ENCODE results near the gene SEMA4A.
"Not testable (repeated sequence)": the region's sequence is repeated elsewhere in the genome, so short reads cannot be mapped to it uniquely, and the experiment has no call there.

The SEMA4A gene

DNA sequence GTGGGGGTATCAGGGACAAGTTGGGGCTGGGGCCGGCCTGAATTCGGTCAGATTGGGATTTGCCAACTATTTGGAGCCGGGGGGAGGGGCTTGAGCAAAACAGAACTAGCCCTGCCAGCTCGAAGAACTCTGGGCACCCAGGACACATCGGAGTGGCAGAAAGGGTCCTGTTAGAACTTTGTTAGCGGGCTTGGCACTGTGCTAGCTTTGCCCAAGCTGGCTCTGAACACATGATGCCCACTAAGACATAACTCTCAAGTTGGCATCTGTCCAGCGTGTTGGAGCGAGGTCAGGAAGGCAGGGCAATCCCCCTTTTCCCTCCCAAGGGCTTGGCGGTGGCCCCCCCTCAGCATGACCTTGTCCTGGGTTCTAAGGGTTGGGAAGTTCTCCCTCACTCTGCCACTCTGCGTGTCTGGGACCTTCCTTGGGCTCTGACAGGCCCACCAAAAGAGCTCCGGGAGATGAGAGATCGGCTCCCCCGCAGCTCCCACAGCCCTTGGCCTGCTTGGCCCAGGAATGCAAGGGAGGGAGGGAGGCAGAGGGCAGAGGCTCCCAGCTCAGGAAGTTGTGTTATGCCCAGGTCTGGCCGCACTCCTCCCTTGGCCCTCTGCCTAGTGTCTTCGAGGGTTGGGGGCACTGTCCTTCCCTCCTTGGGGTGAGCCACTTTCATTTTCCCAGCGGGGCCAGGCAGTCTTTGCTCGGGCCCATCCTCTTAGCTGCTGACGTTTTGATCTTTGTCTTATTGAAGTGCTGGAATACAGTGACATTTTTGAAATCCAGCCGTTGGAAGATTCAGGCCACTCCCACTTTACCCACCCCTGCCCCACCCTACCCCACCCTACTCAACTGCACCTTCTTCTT is 37.6 kb upstream of the SEMA4A start:
- TF ChIP-seq ZNF274 (IDR thresholded peaks at IDR 0.05; ENCODE audit: low read depth, low read length), result no peak
- TF ChIP-seq YY1 (IDR thresholded peaks at IDR 0.05; ENCODE audit: insufficient read depth, insufficient read length), result no peak
- no peak for TF ChIP-seq SUZ12 (IDR thresholded peaks at IDR 0.05; ENCODE audit: extremely low read depth, insufficient read depth, insufficient read length)
- Histone ChIP-seq H3K4me1 (ENCODE audit: insufficient read depth, insufficient read length) (peaks cover 36% of the 10 kb centered on the region), H3K27me3 (ENCODE audit: insufficient read depth, insufficient read length) (no peaks in the 10 kb centered on the region), H3K9ac (ENCODE audit: insufficient read length, low read depth) (peak overlapping the region; percentile 100), H3K9me3 (ENCODE audit: insufficient read depth, low read length) (no peaks in the 10 kb centered on the region), H3K36me3 (ENCODE audit: insufficient read depth, insufficient read length, low read length) (peaks cover 43% of the 10 kb centered on the region), H3K4me3 (ENCODE audit: insufficient read length, low read depth) (peak overlapping the region; percentile 96)
- DNase-seq (ENCODE audit: low read depth, low spot score), result no peak

DNA sequence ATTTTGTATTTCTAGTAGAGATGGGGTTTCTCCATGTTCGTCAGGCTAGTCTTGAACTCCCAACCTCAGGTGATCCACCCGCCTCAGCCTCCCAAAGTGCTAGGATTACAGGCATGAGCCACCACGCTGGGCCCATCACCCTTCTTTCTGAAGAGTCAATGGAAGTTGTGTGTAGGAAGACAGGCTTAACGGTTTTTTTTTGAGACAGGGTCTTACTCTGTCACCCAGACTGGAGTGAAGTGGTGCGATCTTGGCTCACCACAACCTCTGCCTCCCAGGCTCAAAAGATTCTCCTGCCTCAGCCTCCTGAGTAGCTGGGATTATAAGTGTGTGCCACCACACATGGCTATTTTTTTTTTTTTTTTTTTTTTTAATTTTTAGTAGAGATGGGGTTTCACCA is 36.7 kb upstream of the SEMA4A start:
- H3K9me3 ChIP-seq (ENCODE audit: insufficient read depth, low read length); H3K9ac ChIP-seq (ENCODE audit: insufficient read length, low read depth); DNase-seq (ENCODE audit: low read depth, low spot score); H3K27me3 ChIP-seq (ENCODE audit: insufficient read depth, insufficient read length): not testable (repeated sequence)
- H3K4me1 ChIP-seq (ENCODE audit: insufficient read depth, insufficient read length), result peaks cover 44% of the 10 kb centered on the region
- H3K4me3 ChIP-seq (ENCODE audit: insufficient read length, low read depth), result peak overlapping the region; percentile 96
- H3K36me3 ChIP-seq (ENCODE audit: insufficient read depth, insufficient read length, low read length), result peaks cover 48% of the 10 kb centered on the region

GRCh38 chr1:156117414-156118176 is 35.8 kb upstream of the SEMA4A start:
- no peak for DNase-seq (ENCODE audit: low read depth, low spot score)
- Histone ChIP-seq H3K36me3 (ENCODE audit: insufficient read depth, insufficient read length, low read length) (peaks cover 55% of the 10 kb centered on the region), H3K4me1 (ENCODE audit: insufficient read depth, insufficient read length) (peaks cover 44% of the 10 kb centered on the region), H3K4me3 (ENCODE audit: insufficient read length, low read depth) (no peak overlapping the region), H3K9ac (ENCODE audit: insufficient read length, low read depth) (peak overlapping the region; percentile 61), H3K27me3 (ENCODE audit: insufficient read depth, insufficient read length) (no peaks in the 10 kb centered on the region), H3K9me3 (ENCODE audit: insufficient read depth, low read length) (no peaks in the 10 kb centered on the region)
- TF ChIP-seq YY1 (IDR thresholded peaks at IDR 0.05; ENCODE audit: insufficient read depth, insufficient read length) (no peak), SUZ12 (IDR thresholded peaks at IDR 0.05; ENCODE audit: extremely low read depth, insufficient read depth, insufficient read length) (no peak), ZNF274 (IDR thresholded peaks at IDR 0.05; ENCODE audit: low read depth, low read length) (no peak)

- DNase-seq (ENCODE audit: low read depth, low spot score), result no peak
- Histone ChIP-seq H3K9me3 (ENCODE audit: insufficient read depth, low read length) (no peaks in the 10 kb centered on the region), H3K9ac (ENCODE audit: insufficient read length, low read depth) (peak overlapping the region; percentile 61), H3K4me1 (ENCODE audit: insufficient read depth, insufficient read length) (peaks cover 48% of the 10 kb centered on the region), H3K36me3 (ENCODE audit: insufficient read depth, insufficient read length, low read length) (peaks cover 56% of the 10 kb centered on the region), H3K4me3 (ENCODE audit: insufficient read length, low read depth) (no peak overlapping the region), H3K27me3 (ENCODE audit: insufficient read depth, insufficient read length) (no peaks in the 10 kb centered on the region)
- TF ChIP-seq ZNF274 (IDR thresholded peaks at IDR 0.05; ENCODE audit: low read depth, low read length) (no peak), YY1 (IDR thresholded peaks at IDR 0.05; ENCODE audit: insufficient read depth, insufficient read length) (no peak), SUZ12 (IDR thresholded peaks at IDR 0.05; ENCODE audit: extremely low read depth, insufficient read depth, insufficient read length) (no peak)
Measured at GRCh38 chr1:156118177-156118868, 35.1 kb upstream of the SEMA4A start.

GRCh38 chr1:156119503-156120209 is 33.7 kb upstream of the SEMA4A start:
- Histone ChIP-seq H3K4me1 (ENCODE audit: insufficient read depth, insufficient read length) (peaks cover 44% of the 10 kb centered on the region), H3K36me3 (ENCODE audit: insufficient read depth, insufficient read length, low read length) (peaks cover 59% of the 10 kb centered on the region), H3K27me3 (ENCODE audit: insufficient read depth, insufficient read length) (no peaks in the 10 kb centered on the region), H3K9me3 (ENCODE audit: insufficient read depth, low read length) (no peaks in the 10 kb centered on the region), H3K4me3 (ENCODE audit: insufficient read length, low read depth) (no peak overlapping the region), H3K9ac (ENCODE audit: insufficient read length, low read depth) (peak overlapping the region; percentile 42)
- TF ChIP-seq ZNF274 (IDR thresholded peaks at IDR 0.05; ENCODE audit: low read depth, low read length) (no peak), SUZ12 (IDR thresholded peaks at IDR 0.05; ENCODE audit: extremely low read depth, insufficient read depth, insufficient read length) (no peak), YY1 (IDR thresholded peaks at IDR 0.05; ENCODE audit: insufficient read depth, insufficient read length) (no peak)
- no peak for DNase-seq (ENCODE audit: low read depth, low spot score)

GRCh38 chr1:156120318-156120717 is 33.1 kb upstream of the SEMA4A start:
- Histone ChIP-seq H3K4me3 (ENCODE audit: insufficient read length, low read depth) (no peak overlapping the region), H3K36me3 (ENCODE audit: insufficient read depth, insufficient read length, low read length) (peaks cover 60% of the 10 kb centered on the region), H3K27me3 (ENCODE audit: insufficient read depth, insufficient read length) (no peaks in the 10 kb centered on the region), H3K9me3 (ENCODE audit: insufficient read depth, low read length) (no peaks in the 10 kb centered on the region), H3K9ac (ENCODE audit: insufficient read length, low read depth) (peak overlapping the region; percentile 4), H3K4me1 (ENCODE audit: insufficient read depth, insufficient read length) (peaks cover 51% of the 10 kb centered on the region)
- no peak for TF ChIP-seq ZNF274 (IDR thresholded peaks at IDR 0.05; ENCODE audit: low read depth, low read length)
- TF ChIP-seq YY1 (IDR thresholded peaks at IDR 0.05; ENCODE audit: insufficient read depth, insufficient read length), result no peak
- no peak for TF ChIP-seq SUZ12 (IDR thresholded peaks at IDR 0.05; ENCODE audit: extremely low read depth, insufficient read depth, insufficient read length)
- no peak for DNase-seq (ENCODE audit: low read depth, low spot score)

GRCh38 chr1:156121005-156121404 is 32.4 kb upstream of the SEMA4A start:
- not testable (repeated sequence) for DNase-seq (ENCODE audit: low read depth, low spot score); H3K9ac ChIP-seq (ENCODE audit: insufficient read length, low read depth); H3K4me3 ChIP-seq (ENCODE audit: insufficient read length, low read depth); H3K27me3 ChIP-seq (ENCODE audit: insufficient read depth, insufficient read length); H3K9me3 ChIP-seq (ENCODE audit: insufficient read depth, low read length)
- Histone ChIP-seq H3K4me1 (ENCODE audit: insufficient read depth, insufficient read length) (peaks cover 49% of the 10 kb centered on the region), H3K36me3 (ENCODE audit: insufficient read depth, insufficient read length, low read length) (peaks cover 53% of the 10 kb centered on the region)

Data from NT2/D1 (cell line).